Measurements from ENCODE around the gene SLC25A26. TPM values are rescaled to one million over a fixed set of nuclear protein-coding genes. Genes with fewer than 3 reads are reported as not detected.

SLC25A26 gene
- total RNA-seq, 1 donor from 2014 or later: 17.7 TPM

- Mint-ChIP-seq H3K4me3 (ENCODE audit: unreplicated experiment) (no peak overlapping the region), H3K9me3 (ENCODE audit: unreplicated experiment) (no peaks in the 10 kb centered on the region), H3K27ac (ENCODE audit: unreplicated experiment) (peak overlapping the region; percentile 89), H3K36me3 (ENCODE audit: unreplicated experiment) (peaks cover 51% of the 10 kb centered on the region), H3K27me3 (ENCODE audit: unreplicated experiment) (no peaks in the 10 kb centered on the region), H3K4me1 (ENCODE audit: unreplicated experiment) (peaks cover 81% of the 10 kb centered on the region)
- no peak for DNase-seq (ENCODE audit: extremely low spot score, unreplicated experiment)
- TF ChIP-seq CTCF (IDR thresholded peaks at IDR 0.05): no peak
These were observed 180.4 kb downstream of the SLC25A26 start for GRCh38 chr3:66401157-66401550.

- peaks cover 45% of the 10 kb centered on the region for H3K36me3 Mint-ChIP-seq (ENCODE audit: unreplicated experiment)
- no peaks in the 10 kb centered on the region for H3K9me3 Mint-ChIP-seq (ENCODE audit: unreplicated experiment)
- no peak for TF ChIP-seq CTCF (IDR thresholded peaks at IDR 0.05)
- no peaks in the 10 kb centered on the region for H3K27me3 Mint-ChIP-seq (ENCODE audit: unreplicated experiment)
- H3K27ac Mint-ChIP-seq (ENCODE audit: unreplicated experiment): peak overlapping the region; percentile 76
- DNase-seq (ENCODE audit: extremely low spot score, unreplicated experiment): no peak
- peak overlapping the region; percentile 24 for H3K4me3 Mint-ChIP-seq (ENCODE audit: unreplicated experiment)
- H3K4me1 Mint-ChIP-seq (ENCODE audit: unreplicated experiment): peaks cover 82% of the 10 kb centered on the region
These were observed 181.1 kb downstream of the SLC25A26 start for GRCh38 chr3:66401675-66402491.

- Mint-ChIP-seq H3K36me3 (ENCODE audit: unreplicated experiment) (peaks cover 38% of the 10 kb centered on the region), H3K27ac (ENCODE audit: unreplicated experiment) (peak overlapping the region; percentile 76), H3K27me3 (ENCODE audit: unreplicated experiment) (no peaks in the 10 kb centered on the region), H3K9me3 (ENCODE audit: unreplicated experiment) (no peaks in the 10 kb centered on the region), H3K4me3 (ENCODE audit: unreplicated experiment) (no peak overlapping the region), H3K4me1 (ENCODE audit: unreplicated experiment) (peaks cover 83% of the 10 kb centered on the region)
- TF ChIP-seq CTCF (IDR thresholded peaks at IDR 0.05): no peak
- no peak for DNase-seq (ENCODE audit: extremely low spot score, unreplicated experiment)
These were observed 181.9 kb downstream of the SLC25A26 start for GRCh38 chr3:66402596-66403290.

GRCh38 chr3:66403323-66403990 lies 182.7 kb downstream of the SLC25A26 start:
- Mint-ChIP-seq H3K9me3 (ENCODE audit: unreplicated experiment) (no peaks in the 10 kb centered on the region), H3K4me3 (ENCODE audit: unreplicated experiment) (no peak overlapping the region), H3K27me3 (ENCODE audit: unreplicated experiment) (no peaks in the 10 kb centered on the region), H3K36me3 (ENCODE audit: unreplicated experiment) (peaks cover 30% of the 10 kb centered on the region), H3K27ac (ENCODE audit: unreplicated experiment) (peak overlapping the region; percentile 70), H3K4me1 (ENCODE audit: unreplicated experiment) (peaks cover 79% of the 10 kb centered on the region)
- TF ChIP-seq CTCF (IDR thresholded peaks at IDR 0.05): no peak
- no peak for DNase-seq (ENCODE audit: extremely low spot score, unreplicated experiment)

GRCh38 chr3:66404197-66404596 lies 183.4 kb downstream of the SLC25A26 start:
- Mint-ChIP-seq H3K4me3 (ENCODE audit: unreplicated experiment) (no peak overlapping the region), H3K27me3 (ENCODE audit: unreplicated experiment) (no peaks in the 10 kb centered on the region), H3K4me1 (ENCODE audit: unreplicated experiment) (peaks cover 78% of the 10 kb centered on the region), H3K9me3 (ENCODE audit: unreplicated experiment) (no peaks in the 10 kb centered on the region), H3K27ac (ENCODE audit: unreplicated experiment) (no peak overlapping the region), H3K36me3 (ENCODE audit: unreplicated experiment) (peaks cover 31% of the 10 kb centered on the region)
- no peak for DNase-seq (ENCODE audit: extremely low spot score, unreplicated experiment)
- TF ChIP-seq CTCF (IDR thresholded peaks at IDR 0.05): no peak

Measured in osteocyte (in vitro differentiated cells).